Measurements from ENCODE around the gene UNK. TPM values are rescaled to one million over a fixed set of nuclear protein-coding genes. Genes with fewer than 3 reads are reported as not detected.

UNK gene
- total and polyA plus RNA-seq, 2 experiments from 2014 or later: 35.9 to 37.8 TPM

DNA sequence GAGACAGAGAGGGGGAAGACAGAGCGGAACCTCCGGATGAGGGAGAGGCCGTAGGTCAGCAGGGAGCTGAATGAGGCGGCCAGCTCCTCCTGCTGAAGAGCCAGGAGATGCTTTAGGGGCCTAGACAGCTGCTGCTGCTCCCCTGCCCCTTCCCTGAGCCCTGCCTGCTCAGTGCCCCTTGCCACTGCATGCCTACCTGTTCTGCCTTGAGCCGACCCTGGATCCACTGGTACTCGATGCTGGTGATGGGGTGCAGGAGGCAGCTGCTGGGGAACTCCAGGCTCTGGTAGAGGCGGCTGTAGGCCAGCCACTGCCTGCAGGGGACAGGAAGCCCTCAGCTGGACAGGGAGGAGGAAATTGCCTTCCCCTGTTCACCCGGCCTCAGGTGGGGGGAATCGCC lies 52.0 kb downstream of the UNK start:
- no peaks in the 10 kb centered on the region for H3K9me3 ChIP-seq (ENCODE audit: low read depth)
- peaks cover 22% of the 10 kb centered on the region for H3K4me1 ChIP-seq (ENCODE audit: low read depth)
- no peak overlapping the region for H3K4me3 ChIP-seq
- no peak for DNase-seq (ENCODE audit: low read depth in 1 of 2, low spot score in 1 of 2)
- TF ChIP-seq, protein P1, sequence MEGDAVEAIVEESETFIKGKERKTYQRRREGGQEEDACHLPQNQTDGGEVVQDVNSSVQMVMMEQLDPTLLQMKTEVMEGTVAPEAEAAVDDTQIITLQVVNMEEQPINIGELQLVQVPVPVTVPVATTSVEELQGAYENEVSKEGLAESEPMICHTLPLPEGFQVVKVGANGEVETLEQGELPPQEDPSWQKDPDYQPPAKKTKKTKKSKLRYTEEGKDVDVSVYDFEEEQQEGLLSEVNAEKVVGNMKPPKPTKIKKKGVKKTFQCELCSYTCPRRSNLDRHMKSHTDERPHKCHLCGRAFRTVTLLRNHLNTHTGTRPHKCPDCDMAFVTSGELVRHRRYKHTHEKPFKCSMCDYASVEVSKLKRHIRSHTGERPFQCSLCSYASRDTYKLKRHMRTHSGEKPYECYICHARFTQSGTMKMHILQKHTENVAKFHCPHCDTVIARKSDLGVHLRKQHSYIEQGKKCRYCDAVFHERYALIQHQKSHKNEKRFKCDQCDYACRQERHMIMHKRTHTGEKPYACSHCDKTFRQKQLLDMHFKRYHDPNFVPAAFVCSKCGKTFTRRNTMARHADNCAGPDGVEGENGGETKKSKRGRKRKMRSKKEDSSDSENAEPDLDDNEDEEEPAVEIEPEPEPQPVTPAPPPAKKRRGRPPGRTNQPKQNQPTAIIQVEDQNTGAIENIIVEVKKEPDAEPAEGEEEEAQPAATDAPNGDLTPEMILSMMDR (IDR thresholded peaks at IDR 0.05; ENCODE audit: low read depth, low read length): no peak
- H3K27me3 ChIP-seq: no peaks in the 10 kb centered on the region
- H3K27ac ChIP-seq: no peak overlapping the region
- H3K36me3 ChIP-seq: no peaks in the 10 kb centered on the region

DNA sequence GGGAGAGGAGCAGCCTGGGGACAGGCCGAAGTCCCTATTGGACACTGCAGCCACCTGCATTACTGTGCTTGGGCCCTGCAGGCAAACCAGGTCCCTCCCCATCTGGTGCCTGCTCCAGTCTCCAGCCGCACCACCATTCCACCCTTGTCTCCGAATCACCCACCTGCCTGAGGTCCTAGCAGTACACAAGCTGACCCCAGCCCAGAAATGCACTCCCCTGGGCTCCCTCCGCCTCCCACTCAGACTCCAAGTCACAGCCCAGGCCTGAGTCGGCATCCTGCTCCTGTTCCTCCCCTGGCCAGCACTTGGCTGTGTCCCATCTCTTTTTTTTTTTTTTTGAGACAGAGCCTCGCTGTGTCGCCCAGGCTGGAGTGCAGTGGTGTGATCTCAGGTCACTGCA lies 53.3 kb downstream of the UNK start:
- Histone ChIP-seq H3K4me1 (ENCODE audit: low read depth) (peaks cover 11% of the 10 kb centered on the region), H3K9me3 (ENCODE audit: low read depth) (no peaks in the 10 kb centered on the region)
- TF ChIP-seq, protein P1 (IDR thresholded peaks at IDR 0.05; ENCODE audit: low read depth, low read length): no peak

DNA sequence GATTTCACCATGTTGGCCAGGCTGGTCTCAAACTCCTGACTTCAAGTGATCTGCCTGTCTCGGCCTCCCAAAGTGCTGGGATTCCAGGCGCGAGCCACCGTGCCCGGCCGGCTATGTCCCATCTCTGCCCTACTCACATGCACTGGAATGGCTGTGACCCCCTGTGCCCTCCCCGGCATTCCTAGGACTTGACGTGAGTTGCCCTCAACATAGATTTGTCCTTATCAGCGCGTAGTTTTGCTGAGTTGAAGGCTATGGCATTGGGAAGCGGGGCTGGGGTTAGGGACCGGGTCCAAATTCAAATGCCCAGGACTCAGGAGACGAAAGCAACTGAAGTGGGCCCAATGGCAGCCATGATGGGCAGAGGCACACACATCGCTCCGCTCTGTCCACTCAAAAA lies 53.8 kb downstream of the UNK start:
- Histone ChIP-seq H3K36me3 (no peaks in the 10 kb centered on the region), H3K27me3 (no peaks in the 10 kb centered on the region), H3K4me1 (ENCODE audit: low read depth) (peaks cover 6% of the 10 kb centered on the region), H3K4me3 (no peak overlapping the region), H3K27ac (no peak overlapping the region), H3K9me3 (ENCODE audit: low read depth) (no peaks in the 10 kb centered on the region)
- TF ChIP-seq, protein P1 (IDR thresholded peaks at IDR 0.05; ENCODE audit: low read depth, low read length): no peak
- DNase-seq (ENCODE audit: low read depth in 1 of 2, low spot score in 1 of 2): peak in 1 of 2 donors; percentile 36

More for the DNA sequence above, 53.3 kb downstream of the UNK start:
- Histone ChIP-seq H3K36me3 (no peaks in the 10 kb centered on the region), H3K27ac (no peak overlapping the region), H3K4me3 (no peak overlapping the region), H3K27me3 (no peaks in the 10 kb centered on the region)
- no peak for DNase-seq (ENCODE audit: low read depth in 1 of 2, low spot score in 1 of 2)

DNA sequence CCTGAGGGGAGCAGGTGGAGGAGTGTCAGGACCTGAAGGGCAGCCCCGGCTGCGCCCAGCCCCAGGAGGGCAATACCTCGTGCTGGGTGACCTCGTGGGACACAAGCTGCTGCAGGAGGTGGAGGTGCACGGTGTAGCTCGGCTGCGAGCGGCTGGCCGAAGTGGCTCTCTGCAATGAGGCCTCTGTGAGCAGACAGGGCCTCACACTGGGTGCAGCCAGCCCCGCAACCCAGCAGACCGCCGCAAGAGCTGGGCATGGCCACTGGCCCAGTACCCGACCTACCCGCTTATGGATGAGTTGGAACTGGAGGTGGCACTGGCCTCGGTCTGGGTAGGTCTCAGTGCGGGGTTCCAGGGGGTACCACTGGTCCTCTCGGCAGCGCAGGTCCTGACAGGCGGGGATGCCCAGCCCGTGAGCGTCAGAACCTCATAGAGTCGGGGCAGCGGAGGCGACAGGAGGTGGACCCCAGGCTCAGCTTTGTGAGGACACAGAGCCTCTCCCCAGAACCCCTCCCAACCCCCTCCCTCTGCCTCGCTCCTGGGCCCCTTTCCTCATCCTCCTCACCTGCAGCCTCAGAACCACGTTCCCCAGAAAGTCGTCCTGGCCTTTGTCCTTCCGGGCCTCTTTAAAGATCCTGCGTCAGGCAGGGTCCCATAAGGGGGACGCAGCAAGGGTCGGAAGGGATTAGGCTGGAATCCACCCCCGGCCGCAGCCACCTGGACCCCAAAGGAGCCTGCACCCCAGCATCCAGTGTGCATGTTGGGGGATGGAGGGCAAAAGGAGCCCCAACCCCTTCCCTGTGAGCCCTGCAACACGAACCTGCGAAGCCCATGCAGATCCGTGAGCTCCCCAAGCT lies 55.6 kb downstream of the UNK start:
- H3K36me3 ChIP-seq: no peaks in the 10 kb centered on the region
- no peaks in the 10 kb centered on the region for H3K9me3 ChIP-seq (ENCODE audit: low read depth)
- TF ChIP-seq, protein P1 (IDR thresholded peaks at IDR 0.05; ENCODE audit: low read depth, low read length): no peak
- H3K27ac ChIP-seq: no peak overlapping the region
- no peaks in the 10 kb centered on the region for H3K27me3 ChIP-seq
- H3K4me3 ChIP-seq: no peak overlapping the region
- H3K4me1 ChIP-seq (ENCODE audit: low read depth): peaks cover 16% of the 10 kb centered on the region
- no peak for DNase-seq (ENCODE audit: low read depth in 1 of 2, low spot score in 1 of 2)

DNA sequence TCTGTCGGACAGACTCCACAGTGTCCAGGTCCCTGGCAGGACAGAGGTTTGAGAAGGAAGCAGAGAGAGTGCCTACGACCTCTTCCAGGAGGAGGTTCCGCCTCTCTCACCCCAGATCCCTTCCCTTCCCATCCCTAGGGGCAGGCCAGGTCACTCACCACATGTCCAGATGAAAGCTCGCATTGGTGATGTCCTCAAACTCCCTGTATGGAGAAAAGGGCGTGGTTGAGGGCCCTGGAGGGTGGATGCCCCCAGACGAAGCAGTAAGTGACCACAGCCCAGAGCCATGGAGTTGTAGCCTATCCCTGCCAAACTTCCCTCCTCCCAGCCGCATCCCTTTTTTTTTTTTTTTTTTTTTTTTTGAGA lies 56.2 kb downstream of the UNK start:
- no peak for DNase-seq (ENCODE audit: low read depth in 1 of 2, low spot score in 1 of 2)
- Histone ChIP-seq H3K4me3 (no peak overlapping the region), H3K27ac (no peak overlapping the region), H3K4me1 (ENCODE audit: low read depth) (peaks cover 22% of the 10 kb centered on the region), H3K9me3 (ENCODE audit: low read depth) (no peaks in the 10 kb centered on the region), H3K36me3 (no peaks in the 10 kb centered on the region), H3K27me3 (no peaks in the 10 kb centered on the region)
- TF ChIP-seq, protein P1 (IDR thresholded peaks at IDR 0.05; ENCODE audit: low read depth, low read length): no peak
